B cell (primary cell): ENCODE results near the gene ARHGAP26. TPM values are rescaled to one million over a fixed set of nuclear protein-coding genes. Genes with fewer than 3 reads are reported as not detected.

Source experiments
- ATAC-seq: fragments of 200-7000 bp; cut with Tn5 transposase; one replicate; pipeline ENCODE4 v1.10.0; 2021; ENCODE audit warnings: low read depth, mild to moderate bottlenecking, moderate number of reproducible peaks, moderate library complexity
- CTCF ChIA-PET: fragments of 350-600 bp; sonication (Branson Sonifier 250); formaldehyde crosslinking; loops from one replicate; lab custom pipeline; 2021; ENCODE audit warnings: antibody characterized with exemption, inconsistent platforms; lab: Charles Lee
- POLR2A ChIA-PET: fragments of 350-600 bp; sonication (Branson Sonifier 250); formaldehyde crosslinking; loops from one replicate; lab custom pipeline; 2021; ENCODE audit warnings: antibody characterized with exemption; lab: Charles Lee
- DNase-seq: peaks from one replicate; pipeline ENCODE4 v3.0.0; 2013
- H2AFZ ChIP-seq: 2 replicates; pipeline ENCODE4 v1.6.1; 2012; ENCODE audit warnings: mild to moderate bottlenecking, low read depth, low read length; ENCODE audit not compliant: insufficient read depth, poor library complexity, severe bottlenecking
- H3K27ac ChIP-seq, 2 donors: 1 replicate in 1 of 2; 2 replicates in 1 of 2; pipeline ENCODE4 v1.5.1; 2012 to 2013; ENCODE audit warnings: low read length in 2 of 2, mild to moderate bottlenecking in 2 of 2, moderate library complexity in 1 of 2
- H3K27me3 ChIP-seq, 4 experiments: fragments of 200-600 bp in 1 of 4; sonication (generic) in 1 of 4; replicated peaks in 1 of 4; 1 replicate in 2 of 4; 2 replicates in 2 of 4; pipeline versions ENCODE4 v1.6.1 to v1.7.0; 2013 to 2016; ENCODE audit warnings: low read length in 3 of 4, mild to moderate bottlenecking in 2 of 4, mixed read lengths in 1 of 4, moderate library complexity in 1 of 4; ENCODE audit not compliant: insufficient read depth in 4 of 4, control insufficient read depth in 3 of 4; ENCODE audit errors: control extremely low read depth in 1 of 4
- H3K36me3 ChIP-seq, 2 experiments: replicated peaks in 1 of 2; 1 replicate in 1 of 2; 2 replicates in 1 of 2; pipeline versions ENCODE4 v1.6.1 to v1.7.1; 2013; ENCODE audit warnings: low read length in 1 of 2; ENCODE audit not compliant: insufficient read depth in 2 of 2, control insufficient read depth in 1 of 2; ENCODE audit errors: control extremely low read depth in 1 of 2, extremely low read depth in 1 of 2
- H3K4me1 ChIP-seq, 2 donors: fragments of 200-600 bp in 1 of 2; sonication (generic) in 1 of 2; 1 replicate in 1 of 2; 2 replicates in 1 of 2; pipeline versions ENCODE4 v1.5.1 to v1.6.1; 2013 to 2017; ENCODE audit warnings: low read length in 2 of 2; ENCODE audit not compliant: control insufficient read depth in 2 of 2, insufficient read depth in 2 of 2
- H3K4me2 ChIP-seq: replicated peaks from 2 replicates; pipeline ENCODE3; 2012; ENCODE audit warnings: mild to moderate bottlenecking, low read depth, low read length; ENCODE audit not compliant: poor library complexity, severe bottlenecking
- H3K4me3 ChIP-seq, 5 experiments: fragments of 200-600 bp in 1 of 5; sonication (generic) in 1 of 5; 1 replicate in 3 of 5; 2 replicates in 2 of 5; pipeline versions ENCODE4 v1.5.1 to v1.7.0; 2011 to 2016; ENCODE audit warnings: low read length in 4 of 5, mild to moderate bottlenecking in 4 of 5, low read depth in 2 of 5, control low read depth in 1 of 5, moderate library complexity in 1 of 5; ENCODE audit not compliant: insufficient read depth in 1 of 5; ENCODE audit errors: control extremely low read depth in 1 of 5, extremely low read depth in 1 of 5
- H3K79me2 ChIP-seq: fragments of 200-600 bp; sonication (generic); one replicate; pipeline ENCODE4 v1.6.0; 2016; ENCODE audit warnings: low read length; ENCODE audit not compliant: control insufficient read depth, insufficient read depth
- H3K9ac ChIP-seq: fragments of 200-600 bp; sonication (generic); 2 replicates; pipeline ENCODE4 v1.6.1; 2017; ENCODE audit warnings: mild to moderate bottlenecking, low read length, moderate library complexity
- H3K9me3 ChIP-seq, 3 donors: one replicate each; pipeline versions ENCODE4 v1.6.1 to v1.7.1; 2013; ENCODE audit warnings: low read length in 2 of 3; ENCODE audit not compliant: control insufficient read depth in 2 of 3, insufficient read depth in 1 of 3; ENCODE audit errors: control extremely low read depth in 1 of 3
- H4K20me1 ChIP-seq: 2 replicates; pipeline ENCODE4 v1.6.0; 2012; ENCODE audit warnings: mild to moderate bottlenecking, low read length; ENCODE audit not compliant: insufficient read depth, control insufficient read depth, poor library complexity, severe bottlenecking
- H3K27ac Mint-ChIP-seq: one replicate; pipeline ENCODE4 v1.8.0; 2021; ENCODE audit warnings: mixed read lengths
- H3K27me3 Mint-ChIP-seq: one replicate; pipeline ENCODE4 v1.8.0; 2021; ENCODE audit warnings: mixed read lengths
- H3K4me1 Mint-ChIP-seq: one replicate; pipeline ENCODE4 v1.8.0; 2021; ENCODE audit warnings: mixed read lengths
- H3K4me3 Mint-ChIP-seq: one replicate; pipeline ENCODE4 v1.8.0; 2021; ENCODE audit warnings: mixed read lengths
- H3K9me3 Mint-ChIP-seq: one replicate; pipeline ENCODE4 v1.8.0; 2022; ENCODE audit warnings: mixed read lengths; ENCODE audit not compliant: insufficient read depth
- EZH2 ChIP-seq: IDR thresholded peaks from 2 replicates; pipeline ENCODE4 v1.6.1; 2012; ENCODE audit warnings: borderline replicate concordance, low read depth, mild to moderate bottlenecking, moderate library complexity, low read length; ENCODE audit not compliant: insufficient read depth, poor library complexity, severe bottlenecking
- WGBS: methylation state at CpG from one replicate; pipeline ENCODE4 v1.1.5; 2013; ENCODE audit warnings: missing lambda C conversion rate; ENCODE audit not compliant: insufficient coverage; 5-methylcytosine and 5-hydroxymethylcytosine counted together
- intact Hi-C: fragments of 100-400 bp; cut with micrococcal nuclease; formaldehyde crosslinking; loops from one replicate; pipeline ENCODE4 v1.10.0; 2022
- polyA plus RNA-seq: library from polyadenylated mRNA; depleted of rRNA; stranded (reverse); fragments of >200 nt; gene quantifications from 2 replicates; pipeline ENCODE4 v1.2.3, GENCODE V29; 2012
- total RNA-seq, 2 donors: library from RNA; stranded (reverse); fragments of 120-200 nt in 1 of 2; gene quantifications; 1 replicate in 1 of 2; 2 replicates in 1 of 2; pipeline versions ENCODE4 v1.2.3 to v1.2.4, GENCODE V29; 2013 to 2022
- TF ChIP-seq, protein P1 (sequence below): fragments of 200-600 bp; IDR thresholded peaks from one replicate; pipeline ENCODE4 v1.8.0; 2022; ENCODE audit warnings: antibody characterized with exemption, mild to moderate bottlenecking

Gene ARHGAP26
- total and polyA plus RNA-seq, 2 donors (not counting 1 experiment from before 2014, with no cell fraction given): 1.8 to 22.5 TPM

DNA sequence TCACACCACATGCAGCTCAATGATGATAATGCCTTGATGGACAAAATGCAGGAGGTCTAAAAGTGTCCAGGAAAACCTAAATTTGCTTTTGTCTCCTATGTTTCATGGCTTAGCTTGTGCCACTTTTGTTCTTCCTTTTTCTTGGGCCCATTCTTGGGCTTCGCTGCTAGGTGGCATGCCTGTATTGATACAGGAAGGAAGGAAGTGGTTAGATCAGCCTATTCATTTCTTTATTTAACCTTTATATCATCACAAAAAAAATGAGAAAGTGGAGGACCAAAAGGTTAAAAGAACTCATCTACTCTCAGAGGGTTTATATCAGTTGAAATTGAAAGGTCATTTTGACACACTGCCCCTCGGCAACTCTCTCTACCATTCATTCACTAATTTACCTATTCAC lies 260.2 kb downstream of the ARHGAP26 start:
- Mint-ChIP-seq H3K27me3 (no peaks in the 10 kb centered on the region), H3K4me3 (peak overlapping the region; percentile 44), H3K27ac (no peak overlapping the region), H3K4me1 (peaks cover 31% of the 10 kb centered on the region), H3K9me3 (no peaks in the 10 kb centered on the region)
- H3K27ac ChIP-seq: no peak overlapping the region
- no CpG with 5 or more reads among the region's 2 CpGs for WGBS
- TF ChIP-seq, protein P1, sequence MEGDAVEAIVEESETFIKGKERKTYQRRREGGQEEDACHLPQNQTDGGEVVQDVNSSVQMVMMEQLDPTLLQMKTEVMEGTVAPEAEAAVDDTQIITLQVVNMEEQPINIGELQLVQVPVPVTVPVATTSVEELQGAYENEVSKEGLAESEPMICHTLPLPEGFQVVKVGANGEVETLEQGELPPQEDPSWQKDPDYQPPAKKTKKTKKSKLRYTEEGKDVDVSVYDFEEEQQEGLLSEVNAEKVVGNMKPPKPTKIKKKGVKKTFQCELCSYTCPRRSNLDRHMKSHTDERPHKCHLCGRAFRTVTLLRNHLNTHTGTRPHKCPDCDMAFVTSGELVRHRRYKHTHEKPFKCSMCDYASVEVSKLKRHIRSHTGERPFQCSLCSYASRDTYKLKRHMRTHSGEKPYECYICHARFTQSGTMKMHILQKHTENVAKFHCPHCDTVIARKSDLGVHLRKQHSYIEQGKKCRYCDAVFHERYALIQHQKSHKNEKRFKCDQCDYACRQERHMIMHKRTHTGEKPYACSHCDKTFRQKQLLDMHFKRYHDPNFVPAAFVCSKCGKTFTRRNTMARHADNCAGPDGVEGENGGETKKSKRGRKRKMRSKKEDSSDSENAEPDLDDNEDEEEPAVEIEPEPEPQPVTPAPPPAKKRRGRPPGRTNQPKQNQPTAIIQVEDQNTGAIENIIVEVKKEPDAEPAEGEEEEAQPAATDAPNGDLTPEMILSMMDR: no peak
- no peak for TF ChIP-seq EZH2
- no peaks in the 10 kb centered on the region for H3K36me3 ChIP-seq
- H3K4me3 ChIP-seq: peak overlapping the region in 1 of 5 experiments; percentile 22
- CTCF ChIA-PET: interaction anchor here (0.6 to 1.4 kb wide), 3 partner anchors 11 to 794 kb away, joined by 3 to 4 read pairs (median 3); no protein-coding TSS in a partner anchor
- intact Hi-C loops: no loop called here
- peak overlapping the region; percentile 56 for H3K4me2 ChIP-seq
- H2AFZ ChIP-seq: no peak overlapping the region
- peaks cover 20 to 21% of the 10 kb centered on the region in 2 donors for H3K4me1 ChIP-seq
- peak overlapping the region; percentile 12 for H3K9ac ChIP-seq
- no peaks in the 10 kb centered on the region for H4K20me1 ChIP-seq
- H3K27me3 ChIP-seq: no peaks in the 10 kb centered on the region
- ATAC-seq: peak; percentile 66
- POLR2A ChIA-PET: no interaction called here
- peak; percentile 37 for DNase-seq
- no peaks in the 10 kb centered on the region for H3K9me3 ChIP-seq
- no peaks in the 10 kb centered on the region for H3K79me2 ChIP-seq

DNA sequence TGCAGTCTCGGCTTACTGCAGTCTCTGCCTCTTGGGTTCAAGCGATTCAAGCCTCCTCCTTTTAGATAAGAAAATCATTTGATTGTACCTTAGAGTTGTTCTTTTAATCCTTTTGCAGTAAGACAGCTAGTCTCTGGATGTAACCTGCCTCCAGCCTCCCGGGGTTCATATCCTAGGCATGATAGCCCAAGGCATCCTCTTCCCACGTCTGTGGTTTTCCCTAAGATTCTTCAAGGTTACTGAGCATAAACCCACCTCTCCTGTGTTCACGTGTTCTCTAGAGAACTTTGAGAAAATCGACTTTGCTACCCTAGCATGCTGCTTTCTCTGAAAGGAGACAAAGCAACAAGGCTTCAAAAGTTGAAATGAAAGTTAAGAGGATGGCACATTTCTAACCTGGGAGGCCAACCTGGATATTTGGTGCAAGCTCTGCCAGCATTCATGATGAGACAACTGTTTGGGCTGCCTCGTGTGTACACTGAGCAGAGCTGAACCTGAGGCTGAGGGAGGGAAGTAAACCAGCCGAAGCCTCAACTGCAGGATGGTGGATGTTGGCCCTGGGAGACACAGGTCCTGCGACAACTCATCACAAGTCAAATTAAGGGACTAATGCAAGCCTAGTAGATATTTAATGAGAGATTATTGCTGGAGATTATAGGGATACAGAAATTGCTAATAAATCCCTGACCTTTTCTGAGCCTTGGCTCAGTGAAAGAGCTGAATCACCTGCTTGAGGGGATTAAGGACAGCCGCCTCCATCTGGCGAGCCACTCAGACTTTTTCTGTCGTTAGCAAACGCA lies 261.8 kb downstream of the ARHGAP26 start:
- CTCF ChIA-PET: no interaction called here
- no peaks in the 10 kb centered on the region for H3K27me3 Mint-ChIP-seq
- H2AFZ ChIP-seq: no peak overlapping the region
- no peak overlapping the region for H3K9ac ChIP-seq
- H3K4me3 ChIP-seq: no peak overlapping the region
- no peaks in the 10 kb centered on the region for H3K9me3 Mint-ChIP-seq
- H3K27ac ChIP-seq: no peak overlapping the region
- POLR2A ChIA-PET: no interaction called here
- no peaks in the 10 kb centered on the region for H3K27me3 ChIP-seq
- TF ChIP-seq, protein P1: no peak
- TF ChIP-seq EZH2: no peak
- no peaks in the 10 kb centered on the region for H4K20me1 ChIP-seq
- H3K9me3 ChIP-seq: no peaks in the 10 kb centered on the region
- no peak overlapping the region for H3K4me3 Mint-ChIP-seq
- H3K27ac Mint-ChIP-seq: no peak overlapping the region
- DNase-seq (no peak), ATAC-seq (no peak)
- WGBS: 93% methylated on average over 7 of the region's 13 CpGs
- intact Hi-C loops: no loop called here
- no peaks in the 10 kb centered on the region for H3K79me2 ChIP-seq
- no peak overlapping the region for H3K4me2 ChIP-seq
- H3K4me1 Mint-ChIP-seq: peaks cover 37% of the 10 kb centered on the region
- H3K4me1 ChIP-seq: peaks cover 20 to 25% of the 10 kb centered on the region in 2 donors
- no peaks in the 10 kb centered on the region for H3K36me3 ChIP-seq
